Suprapubic skin (tissue), 3 donors: ENCODE results near the gene STARD8.

Experiments used
- EP300 ChIP-seq: sonication (generic); formaldehyde crosslinking; IDR thresholded peaks from one replicate; pipeline ENCODE4 v1.6.1; 2017; ENCODE audit warnings: antibody characterized with exemption
- TF ChIP-seq, protein P1 (sequence below), 2 donors: fragments of 200-600 bp in 1 of 2; fragments of 450-650 bp in 1 of 2; sonication (generic) in 1 of 2; IDR thresholded peaks; one replicate each; pipeline ENCODE4 v1.5.1; 2016 to 2019; ENCODE audit warnings: antibody characterized with exemption in 2 of 2, mild to moderate bottlenecking in 1 of 2, moderate library complexity in 1 of 2

GRCh38 chrX:68677998-68678397, 30.5 kb downstream of the STARD8 start:
- TF ChIP-seq, protein P1, sequence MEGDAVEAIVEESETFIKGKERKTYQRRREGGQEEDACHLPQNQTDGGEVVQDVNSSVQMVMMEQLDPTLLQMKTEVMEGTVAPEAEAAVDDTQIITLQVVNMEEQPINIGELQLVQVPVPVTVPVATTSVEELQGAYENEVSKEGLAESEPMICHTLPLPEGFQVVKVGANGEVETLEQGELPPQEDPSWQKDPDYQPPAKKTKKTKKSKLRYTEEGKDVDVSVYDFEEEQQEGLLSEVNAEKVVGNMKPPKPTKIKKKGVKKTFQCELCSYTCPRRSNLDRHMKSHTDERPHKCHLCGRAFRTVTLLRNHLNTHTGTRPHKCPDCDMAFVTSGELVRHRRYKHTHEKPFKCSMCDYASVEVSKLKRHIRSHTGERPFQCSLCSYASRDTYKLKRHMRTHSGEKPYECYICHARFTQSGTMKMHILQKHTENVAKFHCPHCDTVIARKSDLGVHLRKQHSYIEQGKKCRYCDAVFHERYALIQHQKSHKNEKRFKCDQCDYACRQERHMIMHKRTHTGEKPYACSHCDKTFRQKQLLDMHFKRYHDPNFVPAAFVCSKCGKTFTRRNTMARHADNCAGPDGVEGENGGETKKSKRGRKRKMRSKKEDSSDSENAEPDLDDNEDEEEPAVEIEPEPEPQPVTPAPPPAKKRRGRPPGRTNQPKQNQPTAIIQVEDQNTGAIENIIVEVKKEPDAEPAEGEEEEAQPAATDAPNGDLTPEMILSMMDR (IDR thresholded peaks at IDR 0.05), result no peak
- no peak for TF ChIP-seq EP300
